HepG2 (cell line): ENCODE results near the gene HOXA10. TPM values are rescaled to one million over a fixed set of nuclear protein-coding genes. Genes with fewer than 3 reads are reported as not detected.

Source experiments
- GFI1 ChIP-seq: sonication (generic); formaldehyde crosslinking; IDR thresholded peaks from 2 replicates; pipeline ENCODE4 v1.5.0; 2020; ENCODE audit warnings: missing genetic modification reagents, mild to moderate bottlenecking, borderline replicate concordance
- LCORL ChIP-seq, 2 experiments: fragments of 450-650 bp in 1 of 2; sonication (generic) in 1 of 2; formaldehyde crosslinking in 1 of 2; IDR thresholded peaks; 2 replicates each; pipeline versions ENCODE4 v1.5.0 to v1.6.1; 2017 to 2020; ENCODE audit warnings: antibody characterized with exemption in 1 of 2, missing genetic modification reagents in 1 of 2
- MAFF ChIP-seq: IDR thresholded peaks from 2 replicates; pipeline ENCODE4 v1.6.1; 2011; ENCODE audit warnings: low read depth, low read length, improper control_type of control experiment
- MEIS2 ChIP-seq: sonication (generic); formaldehyde crosslinking; IDR thresholded peaks from 2 replicates; pipeline ENCODE4 v1.9.0; 2021; ENCODE audit warnings: mild to moderate bottlenecking, missing genetic modification reagents
- NFKB2 ChIP-seq: sonication (generic); formaldehyde crosslinking; IDR thresholded peaks from 2 replicates; pipeline ENCODE4 v1.4.0; 2020; ENCODE audit warnings: missing genetic modification reagents, borderline replicate concordance
- ONECUT2 ChIP-seq: sonication (generic); formaldehyde crosslinking; IDR thresholded peaks from 2 replicates; pipeline ENCODE4 v1.4.0; 2020; ENCODE audit warnings: missing genetic modification reagents
- RAD21 ChIP-seq: fragments of 450-650 bp; formaldehyde crosslinking; IDR thresholded peaks from 2 replicates; pipeline ENCODE4 v1.5.0; 2020; ENCODE audit warnings: mild to moderate bottlenecking
- RBM39 ChIP-seq: fragments of 200-400 bp; formaldehyde crosslinking; IDR thresholded peaks from one replicate; pipeline ENCODE4 v1.6.1; 2018; ENCODE audit warnings: antibody characterized with exemption, mild to moderate bottlenecking, low read depth, low read length; ENCODE audit not compliant: poor library complexity, severe bottlenecking
- ZNF556 ChIP-seq: sonication (generic); formaldehyde crosslinking; IDR thresholded peaks from 2 replicates; pipeline ENCODE4 v1.4.0; 2020; ENCODE audit warnings: mild to moderate bottlenecking, missing genetic modification reagents, borderline replicate concordance
- ZNF605 ChIP-seq: sonication (generic); formaldehyde crosslinking; IDR thresholded peaks from 2 replicates; pipeline ENCODE4 v1.8.0; 2022; ENCODE audit warnings: mild to moderate bottlenecking, missing genetic modification reagents
- ZNF878 ChIP-seq: sonication (generic); formaldehyde crosslinking; IDR thresholded peaks from 2 replicates; pipeline ENCODE4 v1.8.1; 2023; ENCODE audit warnings: mild to moderate bottlenecking, missing genetic modification reagents, moderate library complexity
- polyA plus RNA-seq, 8 experiments: library from polyadenylated mRNA; depleted of rRNA in 3 of 8; stranded (reverse) in 7 of 8; unstranded in 1 of 8; fragments of >200 nt; fragmentation: Illumina TruSeq in 4 of 8; extraction: Trizol in 4 of 8; gene quantifications; 2 replicates each; pipeline versions ENCODE4 v1.2.1 to v1.2.3, GENCODE V29; 2011 to 2016; ENCODE audit warnings: low read depth in 4 of 8, missing spikeins in 1 of 8, mixed read lengths in 1 of 8; ENCODE audit not compliant: insufficient read depth in 1 of 8
- total RNA-seq, 5 experiments: library from RNA; depleted of rRNA; stranded (reverse); fragments of >200 nt; fragmentation: Illumina TruSeq; extraction: Trizol; gene quantifications; 2 replicates each; pipeline ENCODE4 v1.2.3, GENCODE V29; 2016; ENCODE audit warnings: low read depth in 1 of 5
- TF ChIP-seq, protein P1 (sequence below): sonication (generic); formaldehyde crosslinking; IDR thresholded peaks from 2 replicates; pipeline ENCODE4 v1.4.0; 2020; ENCODE audit warnings: missing genetic modification reagents
- TF ChIP-seq, protein P2 (sequence below): sonication (generic); formaldehyde crosslinking; IDR thresholded peaks from 2 replicates; pipeline ENCODE4 v1.5.1; 2020; ENCODE audit warnings: missing genetic modification reagents, mild to moderate bottlenecking, borderline replicate concordance
- TF ChIP-seq, protein P3 (sequence below): sonication (generic); formaldehyde crosslinking; IDR thresholded peaks from 2 replicates; pipeline ENCODE4 v1.8.1; 2023; ENCODE audit warnings: mild to moderate bottlenecking, missing genetic modification reagents, borderline replicate concordance

Gene HOXA10
- total and polyA plus RNA-seq, 2 of the 13 experiments (the other 11 are each of a cell fraction or from before 2014, with no cell fraction given), result not detected

DNA sequence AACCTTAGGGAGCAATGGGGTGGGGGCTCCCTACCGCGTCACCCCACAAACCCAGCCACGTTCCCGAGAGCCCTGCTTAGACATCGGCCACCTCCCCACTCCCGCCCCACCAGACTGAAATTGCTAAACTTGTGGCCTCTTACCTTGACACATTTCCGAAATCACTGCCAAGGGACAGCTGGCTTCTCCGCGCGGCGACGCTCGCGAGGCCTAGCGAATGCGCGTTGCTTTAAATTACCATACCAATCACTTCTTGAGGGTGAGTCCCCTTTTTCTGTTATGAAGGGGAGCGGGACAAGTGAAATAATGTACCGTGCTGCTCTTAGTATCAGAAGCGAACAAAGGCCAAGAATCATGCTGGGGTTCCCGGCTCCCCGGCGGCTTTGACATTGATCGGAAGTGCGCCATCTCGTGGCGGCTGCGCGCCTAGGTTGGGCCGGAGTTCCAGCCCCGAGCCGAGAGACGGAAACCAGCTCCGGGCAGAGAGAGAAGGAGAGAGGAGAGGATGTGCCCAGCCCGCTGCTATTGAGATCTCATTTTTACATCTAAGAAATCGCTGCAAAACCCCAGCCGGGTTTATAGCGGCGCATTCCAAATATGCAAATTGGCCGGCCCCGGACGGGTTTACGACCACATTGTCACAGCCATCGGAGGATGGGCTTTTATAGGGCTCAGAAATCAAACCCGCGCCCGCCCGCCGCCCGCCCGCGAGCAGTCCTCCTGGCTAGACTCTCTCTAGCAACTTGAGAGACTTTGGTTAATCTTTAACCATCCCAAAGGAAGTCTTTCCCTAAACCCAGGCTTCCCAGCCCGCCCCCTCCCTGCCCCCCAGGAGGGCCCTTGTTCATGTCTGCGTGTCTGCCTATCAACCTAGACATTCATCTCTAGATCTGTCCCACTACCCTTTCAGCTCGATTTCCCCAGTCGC is 5.6 kb upstream of the HOXA10 start (continued):
- TF ChIP-seq, protein P1, sequence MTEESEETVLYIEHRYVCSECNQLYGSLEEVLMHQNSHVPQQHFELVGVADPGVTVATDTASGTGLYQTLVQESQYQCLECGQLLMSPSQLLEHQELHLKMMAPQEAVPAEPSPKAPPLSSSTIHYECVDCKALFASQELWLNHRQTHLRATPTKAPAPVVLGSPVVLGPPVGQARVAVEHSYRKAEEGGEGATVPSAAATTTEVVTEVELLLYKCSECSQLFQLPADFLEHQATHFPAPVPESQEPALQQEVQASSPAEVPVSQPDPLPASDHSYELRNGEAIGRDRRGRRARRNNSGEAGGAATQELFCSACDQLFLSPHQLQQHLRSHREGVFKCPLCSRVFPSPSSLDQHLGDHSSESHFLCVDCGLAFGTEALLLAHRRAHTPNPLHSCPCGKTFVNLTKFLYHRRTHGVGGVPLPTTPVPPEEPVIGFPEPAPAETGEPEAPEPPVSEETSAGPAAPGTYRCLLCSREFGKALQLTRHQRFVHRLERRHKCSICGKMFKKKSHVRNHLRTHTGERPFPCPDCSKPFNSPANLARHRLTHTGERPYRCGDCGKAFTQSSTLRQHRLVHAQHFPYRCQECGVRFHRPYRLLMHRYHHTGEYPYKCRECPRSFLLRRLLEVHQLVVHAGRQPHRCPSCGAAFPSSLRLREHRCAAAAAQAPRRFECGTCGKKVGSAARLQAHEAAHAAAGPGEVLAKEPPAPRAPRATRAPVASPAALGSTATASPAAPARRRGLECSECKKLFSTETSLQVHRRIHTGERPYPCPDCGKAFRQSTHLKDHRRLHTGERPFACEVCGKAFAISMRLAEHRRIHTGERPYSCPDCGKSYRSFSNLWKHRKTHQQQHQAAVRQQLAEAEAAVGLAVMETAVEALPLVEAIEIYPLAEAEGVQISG (CRISPR knock-in tag), result 0 out of 2 replicates have a peak, but pooled peaks have one; percentile 24
- TF ChIP-seq, protein P2, sequence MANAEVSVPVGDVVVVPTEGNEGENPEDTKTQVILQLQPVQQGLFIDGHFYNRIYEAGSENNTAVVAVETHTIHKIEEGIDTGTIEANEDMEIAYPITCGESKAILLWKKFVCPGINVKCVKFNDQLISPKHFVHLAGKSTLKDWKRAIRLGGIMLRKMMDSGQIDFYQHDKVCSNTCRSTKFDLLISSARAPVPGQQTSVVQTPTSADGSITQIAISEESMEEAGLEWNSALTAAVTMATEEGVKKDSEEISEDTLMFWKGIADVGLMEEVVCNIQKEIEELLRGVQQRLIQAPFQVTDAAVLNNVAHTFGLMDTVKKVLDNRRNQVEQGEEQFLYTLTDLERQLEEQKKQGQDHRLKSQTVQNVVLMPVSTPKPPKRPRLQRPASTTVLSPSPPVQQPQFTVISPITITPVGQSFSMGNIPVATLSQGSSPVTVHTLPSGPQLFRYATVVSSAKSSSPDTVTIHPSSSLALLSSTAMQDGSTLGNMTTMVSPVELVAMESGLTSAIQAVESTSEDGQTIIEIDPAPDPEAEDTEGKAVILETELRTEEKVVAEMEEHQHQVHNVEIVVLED (CRISPR knock-in tag), result no peak
- TF ChIP-seq NFKB2 (peak; percentile 46; the same call in 1 of the 2 replicates), RAD21 (CRISPR knock-in tag) (0 out of 2 replicates have a peak, but pooled peaks have one; percentile 30), ZNF605 (CRISPR knock-in tag) (0 out of 2 replicates have a peak, but pooled peaks have one; percentile 15), ZNF878 (0 out of 2 replicates have a peak, but pooled peaks have one; percentile 61), GFI1 (CRISPR knock-in tag) (no peak), LCORL (IDR thresholded peaks at IDR 0.05) (no peak), LCORL (CRISPR knock-in tag; IDR thresholded peaks at IDR 0.05) (0 out of 2 replicates have a peak, but pooled peaks have one; percentile 16), MAFF (no peak), RBM39 (peak; percentile 30), MEIS2 (peak; percentile 49; the same call in 1 of the 2 replicates), ZNF556 (CRISPR knock-in tag) (0 out of 2 replicates have a peak, but pooled peaks have one; percentile 35), ONECUT2 (CRISPR knock-in tag) (0 out of 2 replicates have a peak, but pooled peaks have one; percentile 41)
- TF ChIP-seq, protein P3, sequence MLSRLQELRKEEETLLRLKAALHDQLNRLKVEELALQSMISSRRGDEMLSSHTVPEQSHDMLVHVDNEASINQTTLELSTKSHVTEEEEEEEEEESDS (CRISPR knock-in tag), result no peak
